Kidney epithelial cell (primary cell): Measurements from ENCODE around the gene NAP1L1. TPM values are rescaled to one million over a fixed set of nuclear protein-coding genes. Genes with fewer than 3 reads are reported as not detected.
A peak's percentile ranks its signal among the peaks of the same experiment; 100 is the strongest.

ENCODE experiments used
- DNase-seq: peaks from one replicate; pipeline ENCODE4 v3.0.0-alpha.2; 2010; ENCODE audit warnings: low read depth
- H3K27me3 ChIP-seq: 2 replicates; pipeline ENCODE4 v1.6.0; 2011; ENCODE audit warnings: low read length; ENCODE audit not compliant: control insufficient read depth, insufficient read depth
- H3K36me3 ChIP-seq: 2 replicates; pipeline ENCODE4 v1.5.1; 2011; ENCODE audit warnings: low read length; ENCODE audit not compliant: control insufficient read depth, insufficient read depth
- H3K4me3 ChIP-seq: 2 replicates; pipeline ENCODE4 v1.5.1; 2011; ENCODE audit warnings: low read depth, mild to moderate bottlenecking, control low read depth, low read length
- total RNA-seq: library from RNA; depleted of rRNA; stranded (reverse); fragments of >200 nt; gene quantifications from 2 replicates; pipeline ENCODE4 v1.2.3, GENCODE V29; 2015
- TF ChIP-seq, protein P1 (sequence below): IDR thresholded peaks from 2 replicates; pipeline ENCODE4 v1.5.1; 2011; ENCODE audit warnings: mild to moderate bottlenecking, moderate library complexity, low read length, control low read depth, inconsistent platforms; ENCODE audit not compliant: insufficient read depth, poor library complexity, severe bottlenecking

NAP1L1 gene, protein sequence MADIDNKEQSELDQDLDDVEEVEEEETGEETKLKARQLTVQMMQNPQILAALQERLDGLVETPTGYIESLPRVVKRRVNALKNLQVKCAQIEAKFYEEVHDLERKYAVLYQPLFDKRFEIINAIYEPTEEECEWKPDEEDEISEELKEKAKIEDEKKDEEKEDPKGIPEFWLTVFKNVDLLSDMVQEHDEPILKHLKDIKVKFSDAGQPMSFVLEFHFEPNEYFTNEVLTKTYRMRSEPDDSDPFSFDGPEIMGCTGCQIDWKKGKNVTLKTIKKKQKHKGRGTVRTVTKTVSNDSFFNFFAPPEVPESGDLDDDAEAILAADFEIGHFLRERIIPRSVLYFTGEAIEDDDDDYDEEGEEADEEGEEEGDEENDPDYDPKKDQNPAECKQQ
- total RNA-seq: 500 and 574 TPM in 2 replicates

DNA sequence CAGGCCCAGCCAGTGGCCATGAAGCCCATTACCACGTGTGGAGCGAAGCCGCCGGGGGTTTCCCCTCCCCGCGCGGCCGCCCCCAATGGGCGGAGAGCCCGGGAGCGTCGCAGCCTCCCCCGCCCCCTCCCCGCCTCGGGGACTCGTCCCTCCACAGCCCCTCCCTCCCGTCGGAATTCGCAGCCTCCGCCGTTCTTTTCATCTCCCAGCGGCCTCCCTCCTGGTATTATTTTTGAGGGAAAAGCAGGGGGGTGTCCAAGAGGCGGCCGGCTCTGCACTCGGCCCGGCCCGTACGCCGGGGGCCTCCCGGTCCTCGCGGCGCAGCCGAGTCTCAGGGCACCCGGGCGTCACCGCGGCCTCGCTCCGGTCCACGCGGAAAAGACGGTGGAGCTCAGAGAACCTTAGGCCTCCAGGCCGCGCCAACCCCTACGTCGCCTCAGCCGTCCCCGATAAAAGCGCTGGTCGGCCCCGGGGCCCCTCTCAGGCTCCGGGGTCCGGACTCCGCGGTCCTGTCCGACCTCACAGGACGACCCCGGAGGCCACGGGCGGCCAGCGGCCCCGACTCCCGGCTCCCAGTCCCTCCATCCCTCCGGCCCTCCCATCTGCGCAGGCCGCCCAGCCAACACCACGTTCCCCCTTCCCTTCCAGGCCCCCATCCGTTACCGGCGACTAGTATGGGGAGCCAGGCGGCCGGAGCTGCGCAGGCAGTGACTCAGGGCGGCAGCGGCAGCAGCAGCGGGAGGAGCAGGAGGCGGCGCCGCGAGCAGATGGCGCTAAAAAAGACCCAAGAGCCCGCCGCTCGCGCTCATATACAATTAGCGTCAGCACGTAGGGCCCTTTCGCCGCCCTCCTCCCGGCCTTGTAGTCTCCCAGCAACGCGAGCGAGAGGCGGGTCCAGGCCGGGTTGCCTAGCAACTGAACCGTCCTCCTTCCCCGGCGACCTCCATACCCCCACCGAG lies at the start of gene NAP1L1:
TSS of gene NAP1L1 (minus strand) at position 782 of the 959 bp plus-strand sequence. CDS start 10,466 bp downstream, outside the sequence.
- no peaks in the 10 kb centered on the region for H3K27me3 ChIP-seq
- H3K4me3 ChIP-seq: peak within 1 kb of the TSS; percentile 98
- TF ChIP-seq, protein P1, sequence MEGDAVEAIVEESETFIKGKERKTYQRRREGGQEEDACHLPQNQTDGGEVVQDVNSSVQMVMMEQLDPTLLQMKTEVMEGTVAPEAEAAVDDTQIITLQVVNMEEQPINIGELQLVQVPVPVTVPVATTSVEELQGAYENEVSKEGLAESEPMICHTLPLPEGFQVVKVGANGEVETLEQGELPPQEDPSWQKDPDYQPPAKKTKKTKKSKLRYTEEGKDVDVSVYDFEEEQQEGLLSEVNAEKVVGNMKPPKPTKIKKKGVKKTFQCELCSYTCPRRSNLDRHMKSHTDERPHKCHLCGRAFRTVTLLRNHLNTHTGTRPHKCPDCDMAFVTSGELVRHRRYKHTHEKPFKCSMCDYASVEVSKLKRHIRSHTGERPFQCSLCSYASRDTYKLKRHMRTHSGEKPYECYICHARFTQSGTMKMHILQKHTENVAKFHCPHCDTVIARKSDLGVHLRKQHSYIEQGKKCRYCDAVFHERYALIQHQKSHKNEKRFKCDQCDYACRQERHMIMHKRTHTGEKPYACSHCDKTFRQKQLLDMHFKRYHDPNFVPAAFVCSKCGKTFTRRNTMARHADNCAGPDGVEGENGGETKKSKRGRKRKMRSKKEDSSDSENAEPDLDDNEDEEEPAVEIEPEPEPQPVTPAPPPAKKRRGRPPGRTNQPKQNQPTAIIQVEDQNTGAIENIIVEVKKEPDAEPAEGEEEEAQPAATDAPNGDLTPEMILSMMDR: no peak
- no peaks in the 10 kb centered on the region for H3K36me3 ChIP-seq
- DNase-seq: peak; percentile 89

DNA sequence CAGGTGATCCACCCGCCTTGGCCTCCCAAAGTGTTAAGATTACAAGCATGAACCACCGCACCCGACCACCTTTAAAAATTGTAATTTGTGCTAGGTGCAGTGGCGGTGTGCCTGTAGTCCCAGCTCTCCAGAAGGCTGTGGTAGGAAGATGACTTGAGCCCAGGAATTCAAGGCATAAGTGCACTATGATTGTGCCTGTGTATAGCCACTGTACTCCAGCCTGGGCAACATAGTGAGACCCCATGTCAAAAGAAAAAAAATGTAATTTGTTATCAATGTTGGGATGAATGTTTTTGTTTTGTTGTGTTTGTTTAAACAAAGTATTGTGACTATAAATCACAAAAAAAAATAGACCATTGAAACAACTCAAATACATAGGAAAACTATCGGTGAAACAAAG lies 43.1 kb upstream of the NAP1L1 start:
- no peak overlapping the region for H3K4me3 ChIP-seq
- no peaks in the 10 kb centered on the region for H3K36me3 ChIP-seq
- TF ChIP-seq, protein P1: no peak
- no peaks in the 10 kb centered on the region for H3K27me3 ChIP-seq
- DNase-seq: no peak

DNA sequence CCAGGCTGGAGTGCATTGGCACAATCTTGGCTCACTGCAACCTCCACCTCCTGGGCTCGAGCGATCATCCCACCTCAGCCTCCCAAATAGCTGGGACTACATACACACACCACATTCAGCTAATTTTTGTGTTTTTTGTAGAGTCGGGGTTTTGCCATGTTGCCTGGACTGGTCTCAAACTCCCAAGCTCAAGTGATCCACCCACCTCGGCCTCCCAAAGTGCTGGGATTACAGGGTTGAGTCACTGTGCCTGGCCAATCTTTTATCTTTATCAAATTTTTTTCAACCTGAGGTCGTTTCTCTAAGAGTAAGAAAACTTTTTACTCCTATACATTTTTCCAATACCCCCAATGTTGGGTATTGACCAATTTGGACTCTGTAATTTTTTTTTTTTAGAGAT lies 40.0 kb upstream of the NAP1L1 start:
- DNase-seq: no peak
- Histone ChIP-seq H3K36me3 (no peaks in the 10 kb centered on the region), H3K27me3 (no peaks in the 10 kb centered on the region), H3K4me3 (no peak overlapping the region)
- TF ChIP-seq, protein P1: no peak

DNA sequence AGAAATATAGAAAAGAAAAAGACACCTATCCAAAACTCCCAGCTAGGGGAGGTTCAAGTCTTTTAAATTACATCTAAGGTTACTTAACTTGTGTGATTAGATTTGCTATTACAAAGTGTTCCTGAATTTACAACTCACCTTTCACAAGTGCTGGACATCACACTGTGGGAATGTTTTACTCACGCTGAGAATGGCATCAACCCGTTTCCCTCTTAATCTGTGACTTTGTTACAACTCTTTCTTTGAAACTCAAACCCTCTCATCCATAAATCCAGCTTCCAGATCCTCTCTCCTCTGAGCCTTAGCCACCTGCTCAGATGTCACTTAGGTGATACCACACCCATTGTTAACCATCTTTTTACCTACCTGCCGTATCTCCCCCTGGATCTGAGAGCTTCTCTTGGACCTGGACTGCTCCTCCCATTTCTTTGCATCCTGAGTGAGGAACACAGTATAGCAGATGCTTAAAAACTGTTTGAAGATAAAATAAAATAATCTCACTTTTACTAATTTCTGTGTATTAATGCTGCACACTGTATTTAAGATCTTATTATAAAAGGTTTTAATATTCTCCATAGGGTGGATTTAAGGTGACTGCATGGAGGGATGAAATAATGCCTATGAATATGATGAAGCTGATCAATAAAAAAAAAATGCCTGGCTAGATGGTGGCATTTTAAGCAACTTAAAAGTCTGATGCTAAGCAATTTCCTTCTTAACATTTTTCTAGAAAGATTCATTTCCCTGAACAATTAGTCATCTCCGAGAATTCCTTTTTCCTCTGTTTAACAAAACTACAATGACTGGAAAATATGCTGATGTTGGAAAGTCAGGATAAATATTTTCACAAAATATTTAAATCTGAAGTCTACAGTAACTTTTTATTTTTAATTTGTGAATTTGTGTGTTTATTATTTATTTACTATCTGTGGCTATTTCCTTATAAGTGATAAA lies 39.1 kb upstream of the NAP1L1 start:
- TF ChIP-seq, protein P1: no peak
- H3K36me3 ChIP-seq: no peaks in the 10 kb centered on the region
- H3K4me3 ChIP-seq: no peak overlapping the region
- no peaks in the 10 kb centered on the region for H3K27me3 ChIP-seq
- DNase-seq: peak; percentile 7

DNA sequence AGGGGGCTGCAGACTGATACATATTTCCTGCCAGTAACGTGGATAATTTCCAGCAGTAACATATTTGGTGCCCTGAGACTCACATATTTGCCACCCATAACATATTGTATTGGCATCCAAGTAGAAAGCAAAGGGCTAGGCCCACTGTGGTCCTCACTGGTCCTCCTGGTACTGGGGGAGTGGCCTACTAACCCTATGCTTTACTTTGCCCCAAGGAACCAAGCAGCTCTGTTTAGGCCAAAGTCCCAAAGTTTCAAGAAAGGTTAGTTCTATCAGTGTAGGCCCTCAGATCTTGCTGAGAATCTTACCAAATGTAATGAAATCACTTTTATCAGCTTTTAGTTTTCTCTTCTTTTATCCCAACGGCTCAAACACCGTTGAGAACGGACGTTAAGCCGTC lies 35.4 kb upstream of the NAP1L1 start:
- H3K36me3 ChIP-seq: no peaks in the 10 kb centered on the region
- no peak for DNase-seq
- H3K27me3 ChIP-seq: no peaks in the 10 kb centered on the region
- TF ChIP-seq, protein P1: no peak
- H3K4me3 ChIP-seq: no peak overlapping the region
